ENCODE results near the gene CADM3.

CADM3 gene

DNA sequence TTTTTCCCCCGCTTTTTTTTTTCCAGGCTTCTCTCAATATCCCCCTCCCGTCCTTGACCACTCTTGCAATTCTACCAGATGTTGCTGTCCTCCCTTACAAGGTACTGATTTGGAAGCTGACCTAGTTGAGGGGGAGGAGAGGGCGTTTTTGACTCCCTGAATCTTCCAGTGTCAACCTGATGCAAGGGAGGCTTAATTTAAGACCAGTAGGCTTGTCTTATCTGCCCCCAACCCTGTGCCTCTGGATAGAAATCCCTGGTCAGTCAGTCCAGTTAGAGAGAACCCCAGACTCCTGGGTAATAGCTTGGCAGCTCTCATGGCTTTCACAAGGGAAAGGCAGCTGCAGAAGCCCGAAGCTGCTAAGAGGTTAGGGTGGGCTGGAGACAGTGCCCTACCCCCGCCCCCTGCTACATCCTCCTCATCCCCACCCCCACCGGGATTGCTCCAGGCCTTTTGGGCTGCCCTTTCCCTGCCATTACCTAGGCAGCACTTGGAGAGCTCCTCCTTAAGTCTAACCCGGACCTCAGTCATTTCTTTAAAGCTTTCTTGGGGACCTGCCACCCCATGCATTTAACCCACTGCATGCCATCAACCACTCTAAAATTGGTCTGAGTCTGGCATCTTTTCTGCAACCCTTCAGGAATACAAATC, 36.9 kb downstream of the CADM3 start:
- Histone ChIP-seq H4K5ac (ENCODE audit: low read length) (no peak overlapping the region), H4K8ac (ENCODE audit: low read depth, low read length) (no peak overlapping the region), H3K4me3 (ENCODE audit: low read length) (no peak overlapping the region), H3K27me3 (ENCODE audit: insufficient read depth, low read length, poor library complexity) (no peaks in the 10 kb centered on the region), H2BK120ac (ENCODE audit: low read depth, low read length) (no peak overlapping the region), H3K4me2 (ENCODE audit: low read length) (no peak overlapping the region), H3K36me3 (ENCODE audit: control insufficient read depth, insufficient read depth, low read length) (no peaks in the 10 kb centered on the region), H3K56ac (ENCODE audit: low read length) (no peak overlapping the region), H3K27ac (ENCODE audit: low read depth, low read length) (no peak overlapping the region), H3K4ac (ENCODE audit: low read depth, low read length) (no peak overlapping the region), H2AK5ac (ENCODE audit: low read length) (no peak overlapping the region), H3K23ac (ENCODE audit: low read length) (no peak overlapping the region), H3K18ac (ENCODE audit: low read length) (no peak overlapping the region), H3K9ac (ENCODE audit: low read length) (no peak overlapping the region), H3K4me1 (ENCODE audit: control insufficient read depth, low read depth, low read length) (peaks cover 1% of the 10 kb centered on the region), H3K79me2 (ENCODE audit: control insufficient read depth, insufficient read depth, low read length) (no peaks in the 10 kb centered on the region), H2BK15ac (replicated peaks; ENCODE audit: low read depth) (no peak overlapping the region), H3K79me1 (ENCODE audit: low read length) (no peaks in the 10 kb centered on the region), H2BK5ac (ENCODE audit: low read length) (no peak overlapping the region)
- peak; percentile 54 for DNase-seq
- no CpG with 5 or more reads among the region's 7 CpGs for WGBS (ENCODE audit: extremely low coverage, insufficient coverage, low lambda C conversion rate)

DNA sequence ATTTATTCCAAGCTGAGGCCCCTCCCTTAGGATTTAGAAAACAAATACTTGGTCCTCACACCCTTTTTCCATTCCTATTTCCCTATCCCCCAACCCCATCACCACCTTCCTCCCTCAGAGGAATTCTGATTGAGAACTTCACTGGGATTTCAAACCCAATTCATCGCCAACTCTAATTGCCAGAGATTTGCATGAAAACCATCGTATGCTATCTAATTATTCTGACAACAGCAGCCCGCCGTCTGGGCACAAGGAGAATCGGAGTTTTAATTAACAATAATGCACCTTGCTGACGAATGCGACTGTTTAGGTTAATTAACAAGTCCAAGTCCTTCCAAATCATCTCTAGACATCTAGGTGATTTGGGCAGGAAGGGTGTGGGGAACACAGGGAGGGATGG, 37.6 kb downstream of the CADM3 start:
- no peak overlapping the region for H2BK120ac ChIP-seq (ENCODE audit: low read depth, low read length)
- H3K27ac ChIP-seq (ENCODE audit: low read depth, low read length), result no peak overlapping the region
- no peak overlapping the region for H3K4me3 ChIP-seq (ENCODE audit: low read length)
- no peaks in the 10 kb centered on the region for H3K36me3 ChIP-seq (ENCODE audit: control insufficient read depth, insufficient read depth, low read length)
- H4K8ac ChIP-seq (ENCODE audit: low read depth, low read length), result no peak overlapping the region
- H3K56ac ChIP-seq (ENCODE audit: low read length), result no peak overlapping the region
- H2BK5ac ChIP-seq (ENCODE audit: low read length), result no peak overlapping the region
- no CpG with 5 or more reads among the region's 7 CpGs for WGBS (ENCODE audit: extremely low coverage, insufficient coverage, low lambda C conversion rate)
- H3K4ac ChIP-seq (ENCODE audit: low read depth, low read length), result no peak overlapping the region
- no peak overlapping the region for H3K9ac ChIP-seq (ENCODE audit: low read length)
- no peak overlapping the region for H2BK15ac ChIP-seq (replicated peaks; ENCODE audit: low read depth)
- no peak overlapping the region for H3K4me2 ChIP-seq (ENCODE audit: low read length)
- H3K23ac ChIP-seq (ENCODE audit: low read length), result no peak overlapping the region
- DNase-seq, result no peak
- peaks cover 1% of the 10 kb centered on the region for H3K4me1 ChIP-seq (ENCODE audit: control insufficient read depth, low read depth, low read length)
- H3K27me3 ChIP-seq (ENCODE audit: insufficient read depth, low read length, poor library complexity), result no peaks in the 10 kb centered on the region
- no peaks in the 10 kb centered on the region for H3K79me2 ChIP-seq (ENCODE audit: control insufficient read depth, insufficient read depth, low read length)
- no peaks in the 10 kb centered on the region for H3K79me1 ChIP-seq (ENCODE audit: low read length)
- no peak overlapping the region for H4K5ac ChIP-seq (ENCODE audit: low read length)
- no peak overlapping the region for H3K18ac ChIP-seq (ENCODE audit: low read length)
- no peak overlapping the region for H2AK5ac ChIP-seq (ENCODE audit: low read length)

DNA sequence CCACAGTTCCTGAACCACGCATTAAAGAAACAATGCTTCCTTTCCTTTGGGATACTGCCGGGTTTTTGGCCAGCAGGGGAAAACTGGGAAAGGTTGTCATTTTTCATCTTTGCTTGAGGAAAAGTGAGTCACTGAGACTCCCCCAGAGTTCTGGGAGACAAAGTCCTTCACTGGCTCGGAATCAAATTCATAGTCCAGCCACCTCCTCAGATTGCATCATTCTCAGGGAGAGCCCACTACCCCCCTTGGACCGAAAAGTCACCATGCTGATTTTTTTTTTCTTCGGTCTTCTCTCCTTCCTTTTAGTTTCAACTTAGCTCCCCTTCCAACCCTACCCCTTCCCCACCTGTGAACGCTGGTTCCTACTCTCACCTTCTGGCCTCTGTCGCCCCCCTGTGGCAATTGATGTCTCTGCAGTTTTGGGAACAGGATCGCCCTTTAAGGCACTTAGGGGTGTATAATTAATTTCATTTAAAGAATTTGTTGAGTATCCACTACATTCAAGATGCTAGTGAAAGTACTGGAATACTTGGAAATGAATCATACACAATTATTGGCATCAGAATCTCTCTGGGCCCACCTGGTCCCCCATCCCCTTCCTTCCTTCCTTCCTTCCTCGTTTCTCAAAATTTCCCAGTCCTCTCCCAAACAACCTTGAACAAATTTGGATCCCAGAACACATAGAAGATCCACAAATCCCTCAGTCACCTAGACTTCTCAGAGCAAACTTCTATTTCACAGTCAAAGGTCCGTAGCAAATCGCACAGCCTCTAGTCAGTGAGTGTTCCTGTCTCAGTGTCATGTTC, 40.1 kb downstream of the CADM3 start:
- WGBS (ENCODE audit: extremely low coverage, insufficient coverage, low lambda C conversion rate), result no CpG with 5 or more reads among the region's 11 CpGs
- no peak overlapping the region for H2BK15ac ChIP-seq (replicated peaks; ENCODE audit: low read depth)
- H4K5ac ChIP-seq (ENCODE audit: low read length), result no peak overlapping the region
- no peak overlapping the region for H3K4me3 ChIP-seq (ENCODE audit: low read length)
- no peak overlapping the region for H2BK5ac ChIP-seq (ENCODE audit: low read length)
- no peak overlapping the region for H2AK5ac ChIP-seq (ENCODE audit: low read length)
- H3K23ac ChIP-seq (ENCODE audit: low read length), result no peak overlapping the region
- H3K4me2 ChIP-seq (ENCODE audit: low read length), result no peak overlapping the region
- H3K9ac ChIP-seq (ENCODE audit: low read length), result no peak overlapping the region
- no peaks in the 10 kb centered on the region for H3K27me3 ChIP-seq (ENCODE audit: insufficient read depth, low read length, poor library complexity)
- no peak overlapping the region for H4K8ac ChIP-seq (ENCODE audit: low read depth, low read length)
- H2BK120ac ChIP-seq (ENCODE audit: low read depth, low read length), result no peak overlapping the region
- no peaks in the 10 kb centered on the region for H3K36me3 ChIP-seq (ENCODE audit: control insufficient read depth, insufficient read depth, low read length)
- peak; percentile 73 for DNase-seq
- H3K27ac ChIP-seq (ENCODE audit: low read depth, low read length), result no peak overlapping the region
- H3K18ac ChIP-seq (ENCODE audit: low read length), result no peak overlapping the region
- H3K56ac ChIP-seq (ENCODE audit: low read length), result no peak overlapping the region
- no peaks in the 10 kb centered on the region for H3K79me2 ChIP-seq (ENCODE audit: control insufficient read depth, insufficient read depth, low read length)
- H3K4me1 ChIP-seq (ENCODE audit: control insufficient read depth, low read depth, low read length), result no peaks in the 10 kb centered on the region
- no peak overlapping the region for H3K4ac ChIP-seq (ENCODE audit: low read depth, low read length)
- H3K79me1 ChIP-seq (ENCODE audit: low read length), result no peaks in the 10 kb centered on the region

DNA sequence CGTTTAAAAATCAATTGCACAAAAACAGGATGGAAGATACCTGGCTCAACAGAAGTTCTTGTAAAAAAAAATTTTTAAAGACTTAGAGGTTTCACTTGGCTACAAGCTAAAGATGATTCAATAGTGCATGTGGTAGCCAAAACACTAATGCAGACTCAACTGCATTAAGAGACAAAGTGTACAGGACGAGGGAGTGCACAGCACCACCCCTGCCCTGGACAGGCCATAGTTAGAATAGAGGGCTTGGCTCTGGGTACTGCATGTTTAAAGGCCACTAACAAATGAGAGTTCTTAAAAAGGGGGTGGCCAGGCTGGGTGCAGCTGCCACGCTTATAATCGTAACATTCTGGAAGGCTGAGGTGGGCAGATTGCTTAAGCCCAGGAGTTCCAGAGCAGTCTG, 41.2 kb downstream of the CADM3 start:
- Histone ChIP-seq H3K9ac (ENCODE audit: low read length) (no peak overlapping the region), H4K5ac (ENCODE audit: low read length) (no peak overlapping the region), H3K23ac (ENCODE audit: low read length) (no peak overlapping the region), H3K4me3 (ENCODE audit: low read length) (no peak overlapping the region), H3K79me2 (ENCODE audit: control insufficient read depth, insufficient read depth, low read length) (no peaks in the 10 kb centered on the region), H3K4me1 (ENCODE audit: control insufficient read depth, low read depth, low read length) (no peaks in the 10 kb centered on the region), H4K8ac (ENCODE audit: low read depth, low read length) (no peak overlapping the region), H2AK5ac (ENCODE audit: low read length) (no peak overlapping the region), H3K79me1 (ENCODE audit: low read length) (no peaks in the 10 kb centered on the region), H3K27ac (ENCODE audit: low read depth, low read length) (no peak overlapping the region), H3K4me2 (ENCODE audit: low read length) (no peak overlapping the region), H3K36me3 (ENCODE audit: control insufficient read depth, insufficient read depth, low read length) (no peaks in the 10 kb centered on the region), H3K27me3 (ENCODE audit: insufficient read depth, low read length, poor library complexity) (no peaks in the 10 kb centered on the region), H2BK15ac (replicated peaks; ENCODE audit: low read depth) (no peak overlapping the region), H3K56ac (ENCODE audit: low read length) (no peak overlapping the region), H3K4ac (ENCODE audit: low read depth, low read length) (no peak overlapping the region), H3K18ac (ENCODE audit: low read length) (no peak overlapping the region), H2BK120ac (ENCODE audit: low read depth, low read length) (no peak overlapping the region), H2BK5ac (ENCODE audit: low read length) (no peak overlapping the region)
- no CpG with 5 or more reads among the region's 4 CpGs for WGBS (ENCODE audit: extremely low coverage, insufficient coverage, low lambda C conversion rate)
- no peak for DNase-seq

DNA sequence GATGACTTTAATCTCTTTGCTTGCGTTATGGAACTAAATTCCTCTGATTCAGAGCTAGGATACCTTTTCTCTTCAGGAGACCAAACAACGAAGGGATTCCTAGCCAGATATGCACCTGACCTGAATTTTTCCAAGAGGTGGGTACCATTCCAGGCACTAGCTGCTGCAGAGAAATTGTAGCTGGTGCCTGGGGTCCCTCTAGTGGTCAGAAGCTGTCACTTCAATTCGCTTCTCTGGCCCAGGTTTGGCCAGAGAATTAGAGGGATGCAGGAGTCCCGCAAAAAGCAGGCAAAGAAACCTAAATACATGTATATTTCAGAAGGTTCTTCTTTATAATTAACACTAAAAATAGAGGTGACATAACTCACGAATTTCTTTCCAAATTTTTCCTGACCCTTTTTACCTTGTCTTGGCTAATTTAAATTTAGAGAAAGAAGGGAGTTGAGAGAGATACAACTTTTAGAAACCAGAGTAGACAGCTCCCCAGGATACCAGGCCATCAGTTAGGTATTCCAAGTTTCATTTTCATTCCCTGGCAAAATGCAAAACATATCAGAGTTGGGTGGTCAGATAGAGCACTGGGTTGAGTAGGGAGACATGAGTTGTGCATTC, 42.8 kb downstream of the CADM3 start:
- peak; percentile 56 for DNase-seq
- Histone ChIP-seq H3K27ac (ENCODE audit: low read depth, low read length) (no peak overlapping the region), H4K5ac (ENCODE audit: low read length) (no peak overlapping the region), H3K4me2 (ENCODE audit: low read length) (no peak overlapping the region), H3K27me3 (ENCODE audit: insufficient read depth, low read length, poor library complexity) (no peaks in the 10 kb centered on the region), H2BK120ac (ENCODE audit: low read depth, low read length) (no peak overlapping the region), H2BK5ac (ENCODE audit: low read length) (no peak overlapping the region), H3K36me3 (ENCODE audit: control insufficient read depth, insufficient read depth, low read length) (no peaks in the 10 kb centered on the region), H3K56ac (ENCODE audit: low read length) (no peak overlapping the region), H3K18ac (ENCODE audit: low read length) (no peak overlapping the region), H3K23ac (ENCODE audit: low read length) (no peak overlapping the region), H3K4ac (ENCODE audit: low read depth, low read length) (no peak overlapping the region), H3K4me3 (ENCODE audit: low read length) (no peak overlapping the region), H4K8ac (ENCODE audit: low read depth, low read length) (no peak overlapping the region), H3K79me2 (ENCODE audit: control insufficient read depth, insufficient read depth, low read length) (no peaks in the 10 kb centered on the region), H2BK15ac (replicated peaks; ENCODE audit: low read depth) (no peak overlapping the region), H2AK5ac (ENCODE audit: low read length) (no peak overlapping the region), H3K9ac (ENCODE audit: low read length) (no peak overlapping the region), H3K79me1 (ENCODE audit: low read length) (no peaks in the 10 kb centered on the region), H3K4me1 (ENCODE audit: control insufficient read depth, low read depth, low read length) (peaks cover 7% of the 10 kb centered on the region)
- no CpG with 5 or more reads among the region's 5 CpGs for WGBS (ENCODE audit: extremely low coverage, insufficient coverage, low lambda C conversion rate)
